Adipose tissue (tissue), 3 donors: ENCODE measurements around the gene DYNC1H1. TPM values are rescaled to one million over a fixed set of nuclear protein-coding genes. Genes with fewer than 3 reads are reported as not detected.
"Not testable (repeated sequence)": the region's sequence is repeated elsewhere in the genome, so short reads cannot be mapped to it uniquely, and the experiment has no call there.

Source experiments
- H3K27ac ChIP-seq: one replicate; pipeline ENCODE4 v1.5.1; 2013; ENCODE audit warnings: low read depth, low read length
- WGBS, 3 donors: extraction: QIAGEN DNeasy Blood & Tissue Kit; methylation state at CpG; one replicate each; pipeline ENCODE4 v1.1.7; 2013; 5-methylcytosine and 5-hydroxymethylcytosine counted together
- polyA plus RNA-seq, 3 donors: library from polyadenylated mRNA; stranded (reverse); fragments of 200-250 nt; gene quantifications; one replicate each; pipeline ENCODE4 v1.2.3, GENCODE V29; 2013
- donor health status: healthy with polysubstance abuse.
- donor health status: Bipolar disorder and iron deficiency.
- donor health status: healthy.

DYNC1H1 gene
- polyA plus RNA-seq, 3 donors: 62.7 to 161 (median 92.1) TPM

- WGBS, 3 donors: 78 to 81% (median 78%) methylated on average over 10 of the region's 10 CpGs
- no peak overlapping the region for H3K27ac ChIP-seq
Measured at GRCh38 chr14:101980251-101980650, 15.9 kb downstream of the DYNC1H1 start.

- no peak overlapping the region for H3K27ac ChIP-seq
- WGBS, 3 donors: 15 to 23% (median 19%) methylated on average over 2 of the region's 2 CpGs
Measured at GRCh38 chr14:101980700-101981099, 16.3 kb downstream of the DYNC1H1 start.

DNA sequence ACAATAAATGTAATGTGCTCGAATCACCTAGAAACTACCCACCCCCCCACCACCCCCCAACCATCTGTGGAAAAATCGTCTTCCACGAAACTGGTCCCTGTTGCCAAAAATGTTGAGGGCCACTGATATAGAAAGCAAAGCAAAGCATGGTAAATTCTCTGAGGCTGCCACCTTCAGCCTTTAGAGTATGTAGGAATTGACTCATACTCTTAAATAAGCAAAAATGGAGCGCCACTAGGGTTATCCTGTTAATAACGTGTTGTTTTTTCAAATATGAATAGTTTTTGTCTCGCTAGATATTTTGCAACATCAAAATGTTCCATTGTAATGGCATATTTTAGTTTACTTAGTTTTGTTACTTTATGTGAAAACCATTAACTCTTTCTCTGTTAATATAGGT, 18.2 kb downstream of the DYNC1H1 start:
- 82 to 92% (median 83%) methylated on average over 6 of the region's 6 CpGs for WGBS, 3 donors
- H3K27ac ChIP-seq: no peak overlapping the region

- WGBS, 3 donors: 90 to 96% (median 95%) methylated on average over 8 to 11 of the region's 12 CpGs
- H3K27ac ChIP-seq: not testable (repeated sequence)
Measured at GRCh38 chr14:101984831-101985230, 20.5 kb downstream of the DYNC1H1 start.

- 87 to 93% (median 91%) methylated on average over 16 of the region's 16 CpGs for WGBS, 3 donors
- H3K27ac ChIP-seq: no peak overlapping the region
Measured at GRCh38 chr14:101985957-101986356, 21.6 kb downstream of the DYNC1H1 start.

- H3K27ac ChIP-seq: no peak overlapping the region
- 83 to 91% (median 90%) methylated on average over 7 of the region's 7 CpGs for WGBS, 3 donors
Measured at GRCh38 chr14:101986953-101987352, 22.6 kb downstream of the DYNC1H1 start.

- H3K27ac ChIP-seq: no peak overlapping the region
- 85 to 94% (median 93%) methylated on average over 6 of the region's 6 CpGs for WGBS, 3 donors
Measured at GRCh38 chr14:101988377-101988776, 24.0 kb downstream of the DYNC1H1 start.

- WGBS, 3 donors: 81 to 92% (median 87%) methylated on average over 5 of the region's 5 CpGs
Measured at GRCh38 chr14:101991352-101991751, 27.0 kb downstream of the DYNC1H1 start.

DNA sequence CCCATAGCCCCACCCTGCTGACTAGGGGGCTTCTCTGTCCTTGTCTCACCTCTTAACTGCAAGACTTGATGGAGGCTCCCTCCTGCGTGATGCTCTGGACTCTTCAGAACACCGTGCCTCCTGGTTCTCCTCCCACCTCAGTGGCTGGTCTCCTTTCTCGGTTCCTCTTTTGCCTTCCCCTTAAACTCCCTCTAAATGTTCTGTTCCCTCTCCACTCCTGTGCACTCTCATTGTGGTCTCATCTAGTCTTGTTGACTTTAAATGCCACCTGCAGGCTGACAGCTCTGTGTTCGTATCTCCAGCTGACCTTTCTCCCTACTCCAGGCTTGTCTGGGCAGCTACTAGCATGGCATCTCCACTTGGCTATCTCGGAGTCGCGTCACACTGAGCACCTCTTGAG, 28.3 kb downstream of the DYNC1H1 start:
- 82 to 92% (median 85%) methylated on average over 7 of the region's 7 CpGs for WGBS, 3 donors
- no peak overlapping the region for H3K27ac ChIP-seq

More at GRCh38 chr14:101991352-101991751, 27.0 kb downstream of the DYNC1H1 start:
- no peak overlapping the region for H3K27ac ChIP-seq

DNA sequence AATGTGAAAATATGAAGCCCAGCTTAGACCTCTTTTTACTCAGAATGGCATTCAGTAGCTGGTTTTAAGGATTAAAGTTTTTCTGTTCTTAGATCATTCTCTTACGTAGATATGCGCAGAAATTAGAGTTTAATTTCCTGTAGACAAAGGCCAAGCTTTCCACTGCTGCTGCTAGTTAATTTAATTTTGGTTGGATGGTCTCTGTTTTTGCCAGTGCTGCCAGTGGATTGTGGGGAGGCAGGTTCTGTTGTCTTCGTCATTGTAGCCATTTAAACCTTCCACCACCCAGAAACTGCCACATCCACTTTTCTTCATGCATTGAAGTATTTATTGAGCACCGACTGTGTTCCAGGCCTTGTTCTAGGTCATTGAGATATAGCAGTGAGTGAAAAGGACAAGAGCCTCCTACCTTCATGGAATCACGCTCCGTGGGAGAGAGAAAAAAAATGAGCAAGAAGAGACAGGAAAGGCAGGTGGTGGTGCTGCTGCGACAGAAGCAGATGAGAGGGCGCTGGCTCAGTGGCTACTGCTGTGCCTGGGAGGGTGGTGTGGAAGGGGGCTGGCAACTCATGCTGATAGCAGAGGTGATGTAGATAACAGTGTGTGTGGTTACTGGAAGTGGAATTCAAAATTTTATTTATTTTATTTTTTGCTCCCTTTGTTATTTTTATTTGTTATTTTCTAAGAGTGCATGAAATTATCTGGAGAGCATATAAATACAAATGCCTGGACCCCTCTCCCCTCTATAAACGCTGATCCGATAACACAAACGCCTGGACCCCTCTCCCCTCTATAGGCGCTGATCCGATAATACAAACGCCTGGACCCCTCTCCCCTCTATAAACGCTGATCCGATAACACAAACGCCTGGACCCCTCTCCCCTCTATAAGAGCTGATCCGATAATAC, 33.3 kb downstream of the DYNC1H1 start:
- 89 to 92% (median 92%) methylated on average over 18 of the region's 18 CpGs for WGBS, 3 donors
- H3K27ac ChIP-seq: no peak overlapping the region

GRCh38 chr14:102000902-102001301, 36.5 kb downstream of the DYNC1H1 start:
- 78 to 92% (median 89%) methylated on average over 12 of the region's 12 CpGs for WGBS, 3 donors

GRCh38 chr14:102005336-102005735, 41.0 kb downstream of the DYNC1H1 start:
- WGBS, 3 donors: 74 to 84% (median 83%) methylated on average over 9 of the region's 9 CpGs

More at GRCh38 chr14:102000902-102001301, 36.5 kb downstream of the DYNC1H1 start:
- H3K27ac ChIP-seq: no peak overlapping the region

GRCh38 chr14:102007916-102008418, 43.6 kb downstream of the DYNC1H1 start:
- H3K27ac ChIP-seq: no peak overlapping the region
- whole genome bisulfite sequencing, 3 donors: 89 to 95% (median 93%) methylated on average over 14 of the region's 14 CpGs

More at GRCh38 chr14:102005336-102005735, 41.0 kb downstream of the DYNC1H1 start:
- no peak overlapping the region for H3K27ac ChIP-seq

GRCh38 chr14:102008891-102009290, 44.5 kb downstream of the DYNC1H1 start:
- H3K27ac ChIP-seq: no peak overlapping the region
- 87 to 93% (median 87%) methylated on average over 8 of the region's 8 CpGs for WGBS, 3 donors

GRCh38 chr14:102011631-102012030, 47.3 kb downstream of the DYNC1H1 start:
- 87 to 92% (median 90%) methylated on average over 8 of the region's 8 CpGs for WGBS, 3 donors
- no peak overlapping the region for H3K27ac ChIP-seq

DNA sequence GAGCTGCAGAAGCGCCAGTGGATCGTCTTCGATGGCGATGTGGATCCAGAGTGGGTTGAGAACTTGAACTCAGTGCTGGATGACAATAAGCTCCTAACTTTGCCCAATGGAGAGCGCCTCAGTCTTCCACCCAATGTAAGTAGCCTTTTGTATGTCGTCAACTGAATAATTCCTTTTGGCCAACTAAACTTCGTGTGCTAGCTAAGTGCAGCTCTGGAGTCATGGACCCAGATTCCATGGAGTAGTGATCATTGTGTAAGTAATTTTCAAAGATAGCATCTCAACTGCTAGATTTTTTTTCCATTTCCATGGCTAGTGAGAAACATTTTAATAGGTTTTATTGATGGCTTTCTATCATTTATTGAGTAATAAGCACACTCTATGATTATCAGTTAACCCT, 48.0 kb downstream of the DYNC1H1 start:
- 96 to 97% (median 96%) methylated on average over 7 of the region's 7 CpGs for WGBS, 3 donors
- H3K27ac ChIP-seq: no peak overlapping the region

DNA sequence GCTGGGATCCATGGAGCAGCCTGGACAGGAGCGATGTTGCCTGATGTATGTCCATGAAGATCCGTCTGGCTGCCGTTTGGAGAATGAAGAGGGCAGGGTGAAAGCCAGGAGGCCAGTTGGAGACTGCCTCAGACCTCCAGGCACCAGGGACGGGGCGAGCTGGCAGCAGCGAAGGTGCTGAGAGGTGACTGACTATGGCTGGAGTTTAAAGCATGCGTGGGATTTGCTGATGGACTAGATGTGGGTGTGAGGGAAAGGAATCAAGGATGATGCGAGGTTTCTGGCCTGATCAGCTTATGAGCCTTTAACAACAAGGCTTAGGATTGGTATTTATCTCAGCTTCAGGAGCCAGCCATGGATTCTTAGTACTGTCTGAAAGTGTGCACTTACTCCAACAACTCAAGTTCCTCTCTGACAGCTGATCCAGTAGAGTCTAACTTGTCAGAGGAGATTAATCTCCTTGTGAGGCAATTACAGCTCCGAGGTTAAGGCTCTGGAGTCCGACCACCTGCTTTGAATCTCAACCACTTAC, 49.4 kb downstream of the DYNC1H1 start:
- no peak overlapping the region for H3K27ac ChIP-seq
- WGBS, 3 donors: 84 to 96% (median 91%) methylated on average over 10 of the region's 10 CpGs

DNA sequence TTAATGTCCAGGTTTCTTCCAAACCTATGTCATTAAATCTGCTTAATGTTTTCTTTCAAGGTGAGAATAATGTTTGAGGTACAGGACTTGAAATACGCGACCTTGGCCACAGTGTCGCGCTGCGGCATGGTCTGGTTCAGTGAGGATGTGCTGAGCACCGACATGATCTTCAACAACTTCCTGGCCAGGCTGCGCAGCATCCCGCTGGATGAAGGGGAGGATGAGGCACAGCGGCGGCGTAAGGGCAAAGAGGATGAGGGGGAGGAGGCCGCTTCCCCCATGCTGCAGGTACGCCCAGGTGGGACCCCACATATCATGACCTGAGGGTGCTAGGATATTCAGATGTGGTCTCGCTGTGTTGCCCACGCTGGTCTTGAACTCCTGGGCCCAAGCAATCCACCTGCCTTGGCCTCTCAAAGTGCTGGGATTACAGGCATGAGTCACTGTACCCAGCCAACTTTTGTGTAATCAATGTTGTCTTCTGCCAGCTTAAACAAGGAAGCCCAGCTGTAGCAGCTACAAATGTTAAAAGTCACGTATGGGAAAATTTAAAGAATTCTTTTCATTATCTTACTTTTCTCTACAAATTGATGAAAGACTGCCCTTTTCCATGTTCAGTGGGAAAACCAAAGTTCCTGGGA, 50.8 kb downstream of the DYNC1H1 start:
- H3K27ac ChIP-seq: no peak overlapping the region
- WGBS, 3 donors: 93 to 97% (median 96%) methylated on average over 16 of the region's 16 CpGs

DNA sequence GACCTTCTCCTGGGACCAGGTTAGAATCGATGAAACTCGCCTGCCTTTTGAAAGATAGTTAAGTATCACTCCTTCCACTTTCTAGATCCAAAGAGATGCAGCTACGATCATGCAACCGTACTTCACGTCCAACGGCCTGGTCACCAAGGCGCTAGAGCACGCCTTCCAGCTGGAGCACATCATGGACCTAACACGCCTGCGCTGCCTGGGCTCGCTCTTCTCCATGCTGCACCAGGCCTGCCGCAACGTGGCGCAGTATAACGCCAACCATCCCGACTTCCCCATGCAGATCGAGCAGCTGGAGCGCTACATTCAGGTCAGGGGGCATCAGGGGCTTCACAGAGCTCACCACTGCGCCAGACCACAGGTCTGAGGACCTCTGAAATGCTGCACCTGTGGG, 51.4 kb downstream of the DYNC1H1 start:
- WGBS, 3 donors: 96% methylated on average over 19 of the region's 19 CpGs
- no peak overlapping the region for H3K27ac ChIP-seq
